ENCODE data around the gene PIGC.
A peak's percentile ranks its signal among the peaks of the same experiment; 100 is the strongest.

Gene PIGC

GRCh38 chr1:172443666-172444453, at the start of gene PIGC:
TSS of gene PIGC (minus strand) at chr1:172444069. CDS start at chr1:172442622, 1,447 bp downstream.
- peak; percentile 84 for DNase-seq (ENCODE audit: low read depth)

GRCh38 chr1:172492421-172492820, 48.6 kb upstream of the PIGC start:
- no peak for DNase-seq (ENCODE audit: low read depth)

- no peak for DNase-seq (ENCODE audit: low read depth)
These were observed 46.0 kb upstream of the PIGC start for GRCh38 chr1:172489847-172490246.

GRCh38 chr1:172488393-172488792, 44.5 kb upstream of the PIGC start:
- DNase-seq (ENCODE audit: low read depth), result no peak

- DNase-seq (ENCODE audit: low read depth), result no peak
These were observed 43.7 kb upstream of the PIGC start for GRCh38 chr1:172487550-172487949.

GRCh38 chr1:172486805-172487454, 43.1 kb upstream of the PIGC start:
- no peak for DNase-seq (ENCODE audit: low read depth)

- DNase-seq (ENCODE audit: low read depth), result no peak
These were observed 41.8 kb upstream of the PIGC start for GRCh38 chr1:172485626-172486025.

- no peak for DNase-seq (ENCODE audit: low read depth)
These were observed 40.4 kb upstream of the PIGC start for GRCh38 chr1:172484252-172484651.

- no peak for DNase-seq (ENCODE audit: low read depth)
These were observed 39.6 kb upstream of the PIGC start for GRCh38 chr1:172483448-172483847.

GRCh38 chr1:172482044-172482443, 38.2 kb upstream of the PIGC start:
- DNase-seq (ENCODE audit: low read depth), result no peak

- no peak for DNase-seq (ENCODE audit: low read depth)
These were observed 36.6 kb upstream of the PIGC start for GRCh38 chr1:172480431-172480830.

GRCh38 chr1:172478485-172478884, 34.6 kb upstream of the PIGC start:
- no peak for DNase-seq (ENCODE audit: low read depth)

GRCh38 chr1:172477741-172478140, 33.9 kb upstream of the PIGC start:
- no peak for DNase-seq (ENCODE audit: low read depth)

GRCh38 chr1:172477216-172477615, 33.3 kb upstream of the PIGC start:
- no peak for DNase-seq (ENCODE audit: low read depth)

GRCh38 chr1:172476218-172476811, 32.4 kb upstream of the PIGC start:
- no peak for DNase-seq (ENCODE audit: low read depth)

- no peak for DNase-seq (ENCODE audit: low read depth)
These were observed 30.0 kb upstream of the PIGC start for GRCh38 chr1:172473842-172474241.

- DNase-seq (ENCODE audit: low read depth), result no peak
These were observed 29.4 kb upstream of the PIGC start for GRCh38 chr1:172473302-172473701.

GRCh38 chr1:172472495-172472894, 28.6 kb upstream of the PIGC start:
- DNase-seq (ENCODE audit: low read depth), result no peak

GRCh38 chr1:172471666-172472065, 27.8 kb upstream of the PIGC start:
- no peak for DNase-seq (ENCODE audit: low read depth)

GRCh38 chr1:172470149-172470548, 26.3 kb upstream of the PIGC start:
- no peak for DNase-seq (ENCODE audit: low read depth)

- no peak for DNase-seq (ENCODE audit: low read depth)
These were observed 25.8 kb upstream of the PIGC start for GRCh38 chr1:172469717-172470116.

GRCh38 chr1:172468296-172468695, 24.4 kb upstream of the PIGC start:
- no peak for DNase-seq (ENCODE audit: low read depth)

- no peak for DNase-seq (ENCODE audit: low read depth)
These were observed 23.6 kb upstream of the PIGC start for GRCh38 chr1:172467446-172467845.
